HG02840 (cell line): Measurements from ENCODE around the gene TYRP1.

ENCODE experiments used
- ATAC-seq: cut with Tn5 transposase; IDR thresholded peaks from one replicate; pipeline ENCODE4 v1.9.1; 2021; ENCODE audit warnings: mild to moderate bottlenecking, moderate library complexity, moderate number of reproducible peaks; ENCODE audit not compliant: unreplicated experiment, low FRiP score

TYRP1 gene

DNA sequence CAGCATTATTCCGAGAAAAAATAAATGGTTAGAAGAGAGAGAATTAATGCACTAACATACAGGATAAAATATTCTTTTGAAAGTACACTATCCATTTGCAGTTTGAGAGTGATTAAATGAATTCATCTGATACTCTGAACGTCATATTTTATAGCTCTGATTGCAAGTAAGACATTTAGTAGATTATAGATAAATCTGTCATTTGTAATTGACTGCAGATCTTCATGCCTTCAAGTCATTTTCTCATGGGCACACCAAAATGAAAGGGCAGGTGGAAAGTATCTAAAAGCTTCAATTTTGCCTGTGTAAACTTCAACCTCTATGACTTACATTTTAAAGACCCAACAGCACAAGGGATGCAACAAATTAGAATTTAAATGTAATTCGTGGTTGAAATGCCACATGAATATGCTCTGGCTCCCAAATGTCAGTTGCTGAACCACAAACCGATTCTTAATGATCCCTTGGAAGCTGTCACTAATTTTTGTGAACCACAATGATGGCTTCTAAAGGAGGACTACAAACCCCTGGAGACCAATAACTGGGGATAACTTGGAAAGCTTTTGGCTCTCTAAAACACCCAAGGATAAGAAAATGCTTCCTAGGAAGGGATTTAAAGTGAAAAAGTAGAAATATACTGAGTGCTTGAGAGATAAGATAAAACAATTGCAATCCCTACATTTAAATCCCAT is 3.9 kb downstream of the TYRP1 start:
- ATAC-seq: no peak

DNA sequence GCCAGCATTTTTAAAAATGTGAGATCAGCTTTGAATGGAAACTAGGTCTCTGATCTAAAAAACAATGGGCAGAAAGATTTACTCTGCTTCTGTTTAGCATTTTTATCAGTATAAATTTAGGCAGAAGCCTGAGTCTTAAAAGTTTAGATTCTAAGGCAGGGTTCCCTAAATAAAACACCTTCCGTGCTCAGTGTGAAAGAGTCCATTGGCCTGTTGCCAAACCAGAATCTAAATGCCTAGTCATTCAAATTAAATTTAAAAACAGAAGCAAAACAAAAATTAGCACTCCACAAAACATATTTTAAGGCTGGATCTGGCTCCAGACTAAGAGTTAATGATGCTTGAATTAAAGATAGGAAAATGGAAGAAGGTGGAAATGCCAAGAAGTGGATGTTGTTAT is 4.5 kb downstream of the TYRP1 start:
- ATAC-seq: no peak

DNA sequence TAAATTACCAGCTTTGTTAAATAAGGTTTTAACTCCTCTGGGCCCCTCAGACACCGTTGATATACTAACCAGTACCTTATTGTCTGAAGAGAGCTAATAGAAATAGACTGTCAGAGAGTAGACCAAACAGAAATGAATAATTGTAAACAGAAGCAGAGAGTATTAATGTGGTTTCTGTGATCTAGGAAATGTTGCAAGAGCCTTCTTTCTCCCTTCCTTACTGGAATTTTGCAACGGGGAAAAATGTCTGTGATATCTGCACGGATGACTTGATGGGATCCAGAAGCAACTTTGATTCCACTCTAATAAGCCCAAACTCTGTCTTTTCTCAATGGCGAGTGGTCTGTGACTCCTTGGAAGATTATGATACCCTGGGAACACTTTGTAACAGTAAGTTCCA is 5.1 kb downstream of the TYRP1 start:
- ATAC-seq: no peak

DNA sequence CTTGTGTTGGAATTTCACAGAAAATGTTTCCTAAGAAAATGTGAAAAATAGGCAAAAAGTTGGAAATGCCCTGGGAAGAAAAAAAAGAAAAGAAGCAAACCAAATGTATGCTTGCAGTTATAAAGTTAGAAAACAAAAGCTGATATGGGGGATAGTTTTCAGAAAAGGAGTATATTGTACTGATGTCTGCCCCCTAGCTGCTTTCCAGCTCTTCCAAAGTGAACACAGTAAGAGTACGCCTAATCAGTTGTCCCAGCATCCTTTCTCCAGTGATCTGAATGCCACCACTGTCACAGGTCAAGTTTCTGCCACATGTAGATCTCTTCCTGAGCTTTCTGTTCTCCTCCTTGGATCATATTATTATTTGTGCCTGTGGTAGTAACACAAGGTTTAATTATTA is 5.8 kb downstream of the TYRP1 start:
- ATAC-seq: no peak

DNA sequence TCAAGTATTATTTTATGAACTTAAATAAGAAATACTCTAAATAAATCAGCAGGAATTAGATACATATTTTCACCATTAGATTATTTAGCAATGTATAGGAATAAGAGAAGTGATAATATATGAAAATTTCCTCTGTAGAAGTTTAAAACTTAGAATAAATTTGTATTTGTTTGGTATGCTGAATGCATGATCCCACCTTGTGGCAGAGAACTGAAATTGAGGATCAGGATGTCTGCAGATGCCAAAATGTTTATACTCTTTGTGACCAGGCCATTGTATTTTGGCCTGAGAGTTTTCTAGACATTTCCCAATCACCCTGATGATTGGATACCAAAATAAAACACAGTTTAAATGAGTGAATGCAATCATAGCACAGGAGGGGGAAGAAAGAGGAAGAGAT is 6.3 kb downstream of the TYRP1 start:
- no peak for ATAC-seq

DNA sequence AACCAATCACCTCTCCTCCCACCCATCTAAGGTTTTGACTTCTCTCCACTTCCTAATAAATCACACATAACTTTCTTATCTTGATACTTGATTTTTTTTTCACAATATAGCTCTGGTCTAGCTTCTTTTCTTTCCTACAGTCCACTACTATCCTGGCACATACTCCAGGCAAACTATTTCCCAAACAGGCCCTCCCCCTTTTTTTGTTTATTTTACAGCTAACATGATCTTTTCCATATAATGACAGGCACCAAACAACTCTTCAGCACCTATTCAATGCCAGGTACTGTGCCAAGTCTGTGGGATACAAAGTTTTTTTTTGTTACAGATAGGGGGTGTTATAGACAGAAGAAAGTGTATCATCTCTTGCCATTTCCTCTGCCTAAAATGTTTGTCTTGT is 7.9 kb downstream of the TYRP1 start:
- ATAC-seq: no peak

DNA sequence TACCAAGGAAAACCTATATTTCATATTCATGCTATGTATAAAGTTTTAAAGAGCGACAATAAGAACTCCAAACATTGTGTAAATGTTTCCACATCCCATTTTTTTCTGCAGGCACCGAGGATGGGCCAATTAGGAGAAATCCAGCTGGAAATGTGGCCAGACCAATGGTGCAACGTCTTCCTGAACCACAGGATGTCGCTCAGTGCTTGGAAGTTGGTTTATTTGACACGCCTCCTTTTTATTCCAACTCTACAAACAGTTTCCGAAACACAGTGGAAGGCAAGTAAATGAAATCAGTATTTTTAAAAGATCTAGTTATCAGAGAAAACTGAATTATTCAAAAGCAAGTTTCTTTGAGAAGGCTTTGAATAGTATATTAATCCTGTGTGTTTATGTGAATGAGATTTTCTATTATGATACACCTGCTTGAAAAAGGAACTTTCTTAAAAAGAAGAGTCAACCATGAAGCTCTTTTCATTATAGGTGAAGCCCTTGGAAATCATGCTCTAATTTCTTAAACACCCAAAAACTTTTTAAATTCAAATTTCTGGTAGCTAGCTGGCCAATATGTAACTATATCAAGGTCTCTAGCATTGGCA is 9.1 kb downstream of the TYRP1 start:
- ATAC-seq: no peak

DNA sequence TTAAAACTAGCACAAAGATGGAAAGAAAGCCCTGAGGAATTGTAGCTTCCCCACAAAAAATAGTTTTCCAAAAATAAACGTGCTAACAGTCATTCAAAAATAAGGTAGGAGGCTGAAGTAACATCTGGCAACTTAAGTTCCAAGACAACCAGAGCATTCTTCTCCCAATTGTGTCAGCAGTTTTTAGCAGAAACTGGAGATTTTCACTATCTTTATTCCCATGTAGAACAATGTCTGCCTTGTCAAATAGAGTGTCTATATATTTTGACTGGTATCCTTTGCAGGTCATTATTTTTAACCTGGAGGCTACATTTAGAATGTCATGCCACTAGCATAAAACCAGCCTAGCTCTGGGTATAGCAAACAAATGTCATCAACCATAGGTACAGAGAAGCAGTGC is 10.8 kb downstream of the TYRP1 start:
- no peak for ATAC-seq

DNA sequence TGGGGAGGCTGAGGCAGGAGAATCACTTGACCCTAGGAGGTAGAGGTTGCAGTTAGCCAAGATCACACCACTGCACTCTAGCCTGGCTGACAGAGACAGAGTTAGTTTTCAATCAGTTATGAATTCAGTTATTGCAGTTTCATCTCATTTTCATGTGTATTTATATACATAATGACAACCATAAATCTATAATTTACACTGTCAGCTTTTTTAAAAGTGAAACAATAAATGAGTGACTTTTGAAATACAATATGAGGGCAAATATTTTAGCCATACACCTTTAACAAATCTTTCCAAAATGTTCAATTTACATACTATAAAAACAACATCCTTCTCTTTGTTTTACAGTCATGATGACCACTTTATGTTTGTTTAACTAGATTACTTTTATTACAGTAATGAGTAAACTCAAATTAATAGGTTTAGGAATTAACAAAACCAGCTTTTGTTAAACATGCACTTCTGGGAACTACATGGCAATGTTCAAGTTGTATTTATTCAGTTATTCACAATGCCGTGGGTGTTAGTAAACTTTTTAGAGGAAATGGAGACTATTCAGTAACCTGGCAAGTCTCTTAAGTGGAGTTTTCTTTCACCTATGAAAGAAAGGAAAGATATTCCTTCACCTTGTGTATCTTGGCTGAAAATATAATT is 12.7 kb downstream of the TYRP1 start:
- no peak for ATAC-seq

DNA sequence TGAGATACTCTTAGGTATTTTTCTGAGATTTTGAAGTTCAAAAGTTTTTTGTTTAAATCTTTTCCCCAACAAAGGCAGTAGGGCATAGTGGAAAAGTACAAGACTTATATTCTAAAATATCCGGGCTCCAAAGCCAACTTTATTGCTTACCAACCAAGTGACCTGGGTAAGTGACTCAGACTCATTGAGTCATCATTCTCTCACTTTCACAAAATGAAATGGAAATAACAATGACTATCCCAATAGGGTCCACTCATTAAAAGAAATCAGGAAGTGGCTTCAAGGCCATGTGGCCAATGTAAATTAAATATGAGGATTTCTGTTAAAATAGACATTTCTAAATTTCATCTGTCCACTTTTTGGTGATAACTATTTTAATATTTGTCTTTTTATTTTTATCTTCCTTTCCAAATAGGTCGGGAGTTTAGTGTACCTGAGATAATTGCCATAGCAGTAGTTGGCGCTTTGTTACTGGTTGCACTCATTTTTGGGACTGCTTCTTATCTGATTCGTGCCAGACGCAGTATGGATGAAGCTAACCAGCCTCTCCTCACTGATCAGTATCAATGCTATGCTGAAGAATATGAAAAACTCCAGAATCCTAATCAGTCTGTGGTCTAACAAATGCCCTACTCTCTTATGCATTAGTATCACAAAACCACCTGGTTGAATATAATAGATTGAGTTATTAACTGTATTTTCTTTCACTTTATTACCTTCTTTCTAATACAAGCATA is 15.5 kb downstream of the TYRP1 start:
- no peak for ATAC-seq

DNA sequence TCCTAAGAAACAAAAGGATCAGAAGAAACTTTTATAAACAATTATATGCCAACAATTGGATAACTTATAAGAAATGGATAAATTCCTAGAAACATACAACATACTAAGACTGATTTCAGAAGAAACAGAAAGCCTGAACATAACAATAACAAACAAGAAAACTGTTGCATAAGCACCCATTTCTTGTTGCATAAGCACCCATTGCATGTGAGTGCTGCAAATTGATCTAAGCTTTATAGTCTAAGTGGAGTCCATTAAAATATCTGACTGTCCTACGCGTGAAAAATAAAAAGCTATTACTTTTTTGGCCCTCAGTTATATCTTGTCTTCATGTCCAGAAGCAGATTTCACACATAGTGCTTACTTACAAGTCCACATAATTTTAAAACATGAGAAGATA is 19.3 kb downstream of the TYRP1 start:
- no peak for ATAC-seq

DNA sequence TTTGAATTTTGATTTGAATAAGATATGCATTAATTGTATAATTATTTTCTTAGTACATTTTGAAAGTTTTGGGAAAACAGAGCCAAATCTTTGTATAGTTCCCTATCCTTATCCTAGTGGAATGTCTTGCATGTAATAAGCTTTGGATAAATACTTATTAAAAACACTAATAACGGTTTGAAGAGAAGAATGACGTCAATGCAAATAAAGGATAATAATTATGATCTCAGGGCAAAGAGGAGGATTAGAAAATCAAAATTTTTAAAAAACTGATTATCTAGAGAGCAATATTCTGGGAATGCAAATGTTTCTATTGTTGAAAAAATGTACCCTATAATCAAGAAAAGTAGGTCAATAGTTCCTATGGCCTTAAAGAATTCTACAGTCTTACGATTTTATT is 22.1 kb downstream of the TYRP1 start:
- ATAC-seq: no peak

DNA sequence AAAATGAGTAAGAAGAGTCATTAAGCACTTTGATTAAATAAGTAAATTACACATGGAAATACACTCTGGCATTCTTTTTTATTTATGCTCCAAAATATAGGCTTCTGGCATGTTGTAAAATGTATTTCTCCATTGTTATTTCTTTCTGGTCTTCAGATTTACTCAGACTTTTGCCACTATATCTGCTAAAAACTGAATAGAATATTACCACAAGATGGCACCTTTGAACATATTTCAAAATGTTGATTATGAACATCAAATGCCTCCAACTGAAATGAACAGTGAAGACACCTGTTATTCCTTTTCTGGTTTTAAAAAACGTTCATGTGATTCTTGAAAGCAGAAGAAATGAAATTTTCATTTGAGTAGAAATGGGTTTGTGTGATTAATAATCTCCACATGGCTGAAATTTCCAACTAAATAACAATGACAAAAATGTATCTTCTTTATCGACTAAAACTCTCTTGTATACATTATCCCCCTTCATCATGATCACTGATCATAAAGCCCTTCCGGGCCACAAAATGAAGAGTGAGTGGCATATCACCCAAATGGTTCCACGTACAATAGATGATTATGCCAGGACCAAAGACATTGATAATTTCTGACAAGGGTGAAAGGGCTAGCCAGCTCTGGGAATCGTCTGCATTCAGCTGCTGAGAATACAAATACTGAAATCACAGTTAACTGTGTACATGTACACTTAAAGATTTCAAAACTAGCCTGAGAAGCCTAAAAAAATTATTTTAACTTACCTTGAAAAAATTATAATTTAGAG is 23.8 kb downstream of the TYRP1 start:
- ATAC-seq: no peak

DNA sequence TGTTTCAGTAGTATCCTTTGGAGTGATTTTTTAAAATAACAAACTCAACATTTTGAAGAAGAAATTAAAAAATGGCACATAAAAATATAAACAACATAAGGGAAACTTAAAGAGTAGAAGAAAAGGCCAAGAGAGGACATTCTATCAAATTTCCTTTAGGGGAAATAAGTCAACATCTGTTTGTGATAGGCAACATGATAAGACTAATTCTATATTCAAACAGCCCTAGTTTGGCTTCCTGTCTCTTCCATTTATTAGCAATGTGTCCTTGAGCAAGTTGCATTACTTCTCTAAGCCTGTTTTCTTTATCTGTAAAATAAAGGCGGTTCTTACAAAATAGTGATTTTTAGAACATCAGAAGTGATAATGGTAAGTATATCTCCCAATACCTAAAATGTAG is 24.7 kb downstream of the TYRP1 start:
- no peak for ATAC-seq

DNA sequence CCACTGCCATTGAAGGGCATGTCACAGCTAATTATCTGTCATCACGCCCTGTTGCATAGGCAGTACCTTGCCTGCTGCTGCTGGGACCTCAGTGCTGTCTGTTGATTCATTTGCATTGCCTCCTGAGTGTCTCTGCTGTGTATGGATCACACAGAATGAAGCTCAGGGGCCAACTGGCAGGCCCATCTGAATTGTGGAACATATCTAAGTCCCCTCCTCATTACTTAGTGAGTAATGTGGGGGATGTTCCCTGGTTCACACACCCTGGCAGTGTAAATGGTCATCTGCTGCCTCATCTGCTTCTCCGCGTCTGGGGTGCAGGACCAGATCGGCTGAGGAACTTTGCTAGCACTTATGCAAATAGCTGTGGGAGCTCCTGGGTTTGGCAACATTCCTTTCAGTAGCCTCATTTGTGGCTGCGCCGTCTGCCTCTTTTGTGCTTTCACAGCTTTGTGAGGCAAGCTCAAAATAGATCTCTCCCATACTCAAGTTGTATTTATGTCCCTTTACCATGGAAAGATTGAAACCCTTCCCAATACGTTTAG is 25.4 kb downstream of the TYRP1 start:
- ATAC-seq: no peak

DNA sequence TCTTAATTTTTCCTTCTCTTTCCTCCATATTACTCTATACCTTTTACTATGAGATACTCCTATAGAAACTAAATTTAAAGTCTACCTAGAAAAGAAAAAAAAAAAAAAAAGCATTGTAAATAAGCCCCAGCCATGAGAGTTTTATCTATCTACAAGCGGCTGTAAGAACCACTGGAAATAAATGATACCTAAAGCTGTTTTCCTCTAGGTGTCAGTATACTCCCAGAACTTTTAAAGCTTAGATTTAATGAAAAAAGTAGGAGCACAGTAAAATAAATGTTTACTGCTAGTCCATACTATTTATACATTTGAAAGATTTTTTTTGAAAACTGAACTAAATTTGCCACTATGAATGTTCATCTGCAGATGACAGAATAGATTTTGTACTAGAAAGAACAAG is 26.2 kb downstream of the TYRP1 start:
- ATAC-seq: no peak

DNA sequence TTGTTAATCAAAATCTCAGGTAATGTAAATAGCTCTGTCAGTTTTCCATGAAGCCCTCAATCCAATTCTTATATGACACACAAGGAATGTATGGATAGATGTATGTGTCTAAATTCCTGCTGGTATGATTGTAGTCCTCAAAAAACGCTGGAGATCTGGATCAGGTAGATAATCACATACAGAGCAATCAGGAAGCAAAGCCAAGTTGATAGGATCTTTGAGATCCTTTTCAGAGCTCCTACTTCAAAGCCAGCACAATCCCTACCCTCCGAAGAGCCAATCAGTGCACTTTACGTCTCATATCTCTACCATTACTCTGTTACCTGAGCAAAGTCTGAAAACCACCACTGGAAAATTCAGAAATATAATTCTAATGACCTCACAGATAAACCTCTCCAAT is 27.4 kb downstream of the TYRP1 start:
- no peak for ATAC-seq

DNA sequence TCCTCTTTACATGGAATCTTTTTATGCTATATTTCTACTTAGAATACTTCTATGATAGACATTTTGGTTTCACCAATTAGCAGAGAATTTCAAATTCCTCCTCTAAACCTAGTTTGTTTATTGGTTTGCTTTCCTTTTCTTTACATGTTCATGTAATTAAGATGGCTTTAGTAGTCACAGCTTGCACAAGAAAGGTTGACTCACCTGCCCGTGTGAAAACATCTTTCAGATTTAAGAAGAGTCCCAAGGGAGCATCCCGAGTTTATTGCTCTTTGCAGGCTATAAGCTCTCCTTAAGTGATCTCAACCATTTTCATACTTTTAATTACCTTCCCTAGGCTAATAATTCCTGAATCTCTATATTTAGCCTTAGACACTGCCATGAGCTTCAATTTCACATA is 28.9 kb downstream of the TYRP1 start:
- no peak for ATAC-seq

DNA sequence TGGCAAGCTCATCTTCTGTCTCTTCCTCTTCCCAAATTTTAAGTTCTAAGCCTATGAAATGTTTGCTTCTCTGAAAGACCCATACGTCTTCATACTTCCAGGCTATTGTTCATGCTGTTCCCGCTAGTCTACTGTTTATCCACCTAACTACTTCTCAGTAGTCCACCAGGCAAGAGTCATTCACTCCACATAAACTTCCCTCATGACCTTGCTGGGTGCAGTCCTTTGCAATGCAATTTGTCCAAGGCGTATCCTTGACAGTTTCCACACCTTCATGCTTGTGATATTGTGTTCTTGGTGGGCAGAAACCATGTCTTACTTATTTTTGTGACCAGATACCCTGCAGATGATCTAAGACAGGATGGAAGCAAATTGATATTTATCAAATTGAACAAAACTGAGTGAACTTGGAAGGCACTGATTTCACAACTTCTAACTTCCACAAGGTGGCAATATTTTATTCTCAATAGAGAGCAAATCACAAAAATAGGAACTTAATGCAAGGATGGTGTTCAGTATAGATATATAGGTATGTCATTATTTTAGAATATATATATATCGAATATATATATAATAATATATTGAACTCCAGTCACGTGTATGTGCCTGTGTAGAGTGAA is 30.3 kb downstream of the TYRP1 start:
- ATAC-seq: no peak

DNA sequence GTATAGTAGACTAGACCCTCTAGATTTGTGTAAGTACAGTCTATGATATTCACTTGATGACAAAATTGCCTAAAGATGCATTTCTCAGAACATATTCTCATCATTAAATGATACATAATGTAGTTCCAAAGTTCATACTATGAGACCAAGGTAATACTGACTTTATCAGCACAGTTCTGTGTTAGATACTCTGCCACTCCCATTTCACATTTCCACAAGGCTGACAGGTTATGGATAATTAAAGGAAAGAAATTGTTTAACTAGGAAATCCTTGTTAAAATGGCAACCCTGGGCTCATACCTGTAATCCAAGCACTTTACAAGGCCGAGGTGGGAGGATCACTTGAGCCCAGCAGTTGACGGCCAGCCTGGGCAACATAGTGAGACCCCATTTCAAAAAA is 33.6 kb downstream of the TYRP1 start:
- no peak for ATAC-seq
